NCI-H1930 (cell line): ENCODE measurements around the gene HMCN2.

Source experiments
- DNase-seq, 2 experiments: peaks; one replicate each; lab custom pipeline; 2025; lab: John Stamatoyannopoulos, UW

The HMCN2 gene

DNA sequence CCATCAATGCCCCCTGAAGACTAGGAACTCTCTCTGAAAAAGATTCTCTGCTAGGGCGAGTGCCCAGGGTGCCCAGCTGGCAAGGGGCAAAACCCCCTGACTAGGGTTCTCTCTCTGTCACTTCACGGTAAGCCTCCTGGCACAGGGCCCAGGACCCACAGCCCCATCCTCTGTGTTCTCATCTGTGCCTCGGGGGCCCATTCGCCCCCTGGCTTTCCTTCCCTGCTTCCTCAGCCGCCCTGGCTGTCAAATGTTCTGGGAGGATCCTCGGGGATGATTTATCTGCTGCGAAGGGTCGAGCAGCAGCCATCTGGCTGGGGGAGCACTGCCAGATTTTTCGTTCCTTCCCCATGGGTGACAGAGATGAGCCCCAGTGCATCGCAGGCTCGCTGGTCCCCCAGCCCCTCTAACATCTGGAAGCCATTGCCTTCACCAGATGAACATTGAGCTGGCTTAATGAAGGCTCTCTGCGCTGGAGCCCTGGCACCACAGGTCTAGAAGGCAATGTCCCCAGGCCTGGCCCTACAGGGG lies 24.2 kb downstream of the HMCN2 start:
- no peak for DNase-seq

DNA sequence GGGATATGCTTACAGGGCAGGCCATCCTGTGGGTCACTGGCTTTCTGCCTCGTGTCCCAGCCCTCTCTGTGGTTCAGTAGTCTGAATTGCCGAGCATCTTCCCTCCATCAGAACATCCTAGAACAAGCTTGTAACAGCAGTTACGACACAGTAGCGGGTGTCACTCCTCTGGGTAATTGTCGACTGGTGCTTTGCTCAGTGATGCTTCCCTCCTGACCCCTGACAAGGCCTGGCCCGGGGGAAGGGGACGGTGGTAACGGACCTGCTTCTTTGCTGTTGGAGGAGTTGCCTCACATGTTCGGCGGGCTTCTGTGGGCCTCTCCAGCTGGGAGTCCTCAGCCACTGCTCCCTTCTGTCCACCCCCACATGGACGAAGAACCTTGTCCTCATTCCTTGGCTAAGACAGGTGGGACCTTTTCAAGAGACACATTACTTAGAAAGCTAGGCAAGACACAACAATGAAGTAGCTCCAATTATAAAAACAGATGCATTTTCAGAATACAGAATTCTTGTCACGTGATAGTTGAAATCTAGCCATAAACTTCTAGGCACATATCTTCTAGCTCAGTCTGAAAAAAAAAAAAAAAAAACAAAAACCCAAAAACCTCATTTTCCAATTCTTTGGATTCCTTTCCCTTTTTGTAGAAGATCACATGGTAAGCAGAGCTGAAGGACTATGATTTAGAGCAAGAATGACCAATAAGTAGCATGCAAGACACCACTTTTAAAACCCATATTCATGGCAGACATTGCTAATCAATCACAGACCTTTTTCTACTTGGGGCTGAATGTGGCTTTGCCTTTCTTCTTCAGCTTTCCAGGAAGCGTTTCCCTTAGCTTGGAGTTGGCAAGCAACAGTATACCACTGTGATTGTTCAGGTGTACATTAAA lies 25.0 kb downstream of the HMCN2 start:
- DNase-seq, result no peak

DNA sequence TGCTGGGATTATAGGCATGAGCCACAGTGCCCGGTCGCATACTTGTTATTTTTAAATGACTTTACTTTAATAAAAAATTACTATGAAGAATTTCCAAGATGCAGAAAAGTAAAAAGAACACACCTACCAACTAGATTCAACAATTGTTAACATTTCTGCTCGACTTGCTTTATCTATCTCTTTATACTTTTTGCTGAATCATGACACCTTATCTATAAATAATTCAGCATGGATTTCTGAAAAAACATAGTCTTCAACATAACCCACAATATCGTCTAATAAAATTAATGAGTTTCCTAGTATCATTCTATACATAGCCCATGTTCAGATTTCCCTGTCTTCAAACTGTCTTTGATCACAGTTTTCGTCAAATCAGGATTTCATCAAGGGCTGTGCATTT lies 25.9 kb downstream of the HMCN2 start:
- DNase-seq, result no peak

- no peak for DNase-seq
Measured at GRCh38 chr9:130292106-130292505, 26.5 kb downstream of the HMCN2 start.

- DNase-seq, result no peak
Measured at GRCh38 chr9:130294664-130295063, 29.1 kb downstream of the HMCN2 start.

GRCh38 chr9:130295431-130295830 lies 29.9 kb downstream of the HMCN2 start:
- no peak for DNase-seq

DNA sequence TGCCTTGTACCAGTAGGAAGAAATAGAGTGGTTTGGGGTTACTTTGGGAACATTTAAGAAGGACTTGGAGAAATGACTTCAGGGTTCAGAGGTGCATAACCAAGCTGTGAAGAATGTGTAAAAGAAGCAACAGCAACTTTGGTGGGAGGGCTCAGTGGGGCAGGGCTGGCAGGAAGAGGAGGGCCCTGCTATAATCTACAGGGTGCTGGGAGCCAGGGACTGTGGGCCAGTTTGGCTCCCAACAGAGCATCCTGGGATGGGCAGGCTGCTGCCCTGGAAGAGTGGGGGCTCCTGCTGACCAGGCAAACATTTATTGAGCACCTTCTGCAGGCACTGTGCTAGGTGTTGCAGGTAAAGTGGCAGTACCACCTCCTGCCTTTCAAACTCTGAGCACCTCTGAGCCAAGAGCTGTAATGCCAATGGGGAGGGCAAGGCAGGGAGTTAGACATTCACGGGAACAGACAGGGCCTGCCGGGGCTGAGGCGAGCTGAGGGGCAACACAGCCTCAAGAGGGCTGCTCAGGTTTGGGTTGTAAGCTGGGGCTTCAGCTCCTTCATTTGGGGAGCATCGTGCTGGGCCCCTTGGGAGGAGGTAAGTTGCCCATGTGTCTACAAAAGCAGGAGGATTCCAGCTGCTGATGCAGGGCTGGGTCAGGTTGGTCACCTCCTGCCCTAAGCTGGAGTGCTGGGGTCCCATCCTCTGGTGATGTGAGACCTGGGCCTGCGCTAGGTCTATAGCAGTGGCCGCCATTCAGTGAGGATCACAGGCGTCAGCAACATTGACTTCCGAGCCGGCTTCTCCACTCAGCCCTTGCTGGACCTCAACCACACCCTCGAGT lies 30.6 kb downstream of the HMCN2 start:
- DNase-seq, result no peak

DNA sequence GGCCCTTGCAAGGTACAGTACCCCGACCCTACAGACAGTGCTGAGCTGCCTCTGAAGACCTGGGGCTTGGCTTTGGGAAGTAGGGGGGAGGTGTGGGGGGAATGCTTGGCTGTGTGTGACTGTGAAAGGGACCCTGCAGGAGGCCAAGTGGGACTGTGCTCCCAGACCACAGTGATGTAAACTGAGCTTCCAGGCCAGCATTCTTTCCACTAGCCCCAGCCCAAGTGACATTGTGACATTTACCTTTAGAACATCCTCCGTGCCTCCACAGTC lies 31.2 kb downstream of the HMCN2 start:
- DNase-seq, result no peak

- no peak for DNase-seq
Measured at GRCh38 chr9:130297371-130297770, 31.8 kb downstream of the HMCN2 start.

DNA sequence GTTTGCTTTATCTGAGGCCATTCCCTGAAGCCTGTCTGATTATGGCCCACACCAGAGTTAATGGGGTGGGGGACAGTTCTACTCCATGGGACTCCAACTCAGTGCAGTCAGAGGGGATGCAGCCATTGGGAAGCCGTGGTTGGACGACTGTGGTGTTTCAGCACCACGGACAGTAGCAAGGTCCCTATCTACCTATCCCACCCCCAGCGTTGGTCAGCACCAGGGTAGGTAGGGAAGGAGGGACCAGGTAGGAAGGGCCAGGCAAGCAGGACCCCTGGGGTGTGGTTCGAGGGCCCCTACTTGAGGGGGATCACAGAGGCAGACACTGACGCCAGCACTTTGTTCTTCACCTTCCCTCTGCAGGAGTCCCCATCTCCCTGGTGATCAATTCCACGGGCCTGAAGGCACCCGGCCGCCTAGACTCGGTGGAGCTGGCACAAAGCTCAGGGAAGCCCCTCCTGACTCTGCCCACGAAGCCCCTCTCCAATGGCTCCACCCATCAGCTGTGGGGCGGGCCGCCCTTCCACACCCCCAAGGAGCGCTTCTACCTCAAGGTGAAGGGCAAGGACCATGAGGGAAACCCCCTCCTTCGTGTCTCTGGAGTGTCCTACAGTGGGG lies 33.2 kb downstream of the HMCN2 start:
- DNase-seq, result no peak

GRCh38 chr9:130299785-130300615 lies 34.4 kb downstream of the HMCN2 start:
- no peak for DNase-seq

- DNase-seq, result no peak
Measured at GRCh38 chr9:130300739-130301138, 35.2 kb downstream of the HMCN2 start.

- no peak for DNase-seq
Measured at GRCh38 chr9:130301483-130302286, 36.1 kb downstream of the HMCN2 start.

GRCh38 chr9:130302785-130303612 lies 37.4 kb downstream of the HMCN2 start:
- no peak for DNase-seq

- no peak for DNase-seq
Measured at GRCh38 chr9:130303613-130304055, 38.1 kb downstream of the HMCN2 start.

DNA sequence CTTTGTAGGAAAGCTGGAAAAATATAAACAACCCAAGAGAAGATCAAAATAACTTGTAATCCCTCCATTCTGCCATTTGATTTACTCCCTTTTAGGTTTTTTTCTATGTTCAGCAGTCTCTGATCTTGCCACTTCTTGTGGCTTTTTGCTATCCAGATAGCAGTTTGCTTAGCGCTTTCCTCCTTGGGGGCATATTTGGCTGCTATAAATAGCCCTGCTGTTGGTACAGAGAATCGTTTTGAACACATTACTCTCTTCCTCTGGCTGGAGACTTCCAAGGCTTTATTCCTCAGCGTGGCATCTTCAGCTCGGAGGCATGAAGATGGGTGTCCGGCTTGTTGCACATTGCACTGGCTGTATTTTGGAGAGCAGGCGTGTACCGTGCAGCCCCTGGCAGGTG lies 38.6 kb downstream of the HMCN2 start:
- DNase-seq, result no peak

DNA sequence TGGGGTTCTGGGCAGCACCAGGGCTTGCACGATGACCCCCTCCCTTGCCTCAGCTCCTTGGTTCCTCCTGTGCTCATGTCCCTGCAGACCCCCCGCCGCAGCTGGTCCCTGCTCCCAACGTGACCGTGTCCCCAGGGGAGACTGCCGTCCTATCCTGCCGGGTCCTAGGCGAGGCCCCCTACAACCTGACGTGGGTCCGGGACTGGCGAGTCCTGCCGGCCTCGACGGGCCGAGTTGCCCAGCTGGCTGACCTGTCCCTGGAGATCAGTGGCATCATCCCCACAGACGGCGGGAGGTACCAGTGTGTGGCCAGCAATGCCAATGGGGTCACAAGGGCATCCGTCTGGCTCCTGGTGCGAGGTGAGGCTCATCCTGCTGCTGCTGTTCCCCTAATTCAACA lies 39.1 kb downstream of the HMCN2 start:
- DNase-seq, result no peak

GRCh38 chr9:130305381-130305780 lies 39.8 kb downstream of the HMCN2 start:
- DNase-seq, result no peak

- no peak for DNase-seq
Measured at GRCh38 chr9:130306823-130307666, 41.5 kb downstream of the HMCN2 start.
